Measurements from ENCODE around the gene LDLRAD4.

LDLRAD4 gene

GRCh38 chr18:13262839-13263691, 44.5 kb downstream of the LDLRAD4 start:
- H3K4me3 ChIP-seq = no peak overlapping the region
- H3K4me2 ChIP-seq = peak overlapping the region; percentile 61 to 99 (median 94)

GRCh38 chr18:13264091-13265007, 45.8 kb downstream of the LDLRAD4 start:
- Histone ChIP-seq H3K9ac (peak overlapping the region in 1 of 11 experiments; percentile 55; a peak in 1 of 22 replicates), H3K4me2 (peak overlapping the region in 9 of 11 experiments; percentile 61 to 97 (median 75); a peak in 18 of 22 replicates), H3K27ac (peak overlapping the region in 3 of 11 experiments; percentile 57 to 64 (median 57); a peak in 5 of 22 replicates), H3K4me1 (peaks cover 86 to 100% (median 100%) of the 10 kb centered on the region in 10 experiments), H3K9me3 (replicated peaks in 1 of 11) (no peaks in the 10 kb centered on the region), H3K27me3 (no peaks in the 10 kb centered on the region), H3K4me3 (no peak overlapping the region), H4K20me1 (peaks cover 0 to 92% (median 5%) of the 10 kb centered on the region in 11 experiments; a peak in 8 of 22 replicates), H3K36me3 (no peaks in the 10 kb centered on the region)
- no peak for TF ChIP-seq Cebpa-rat (IDR thresholded peaks at IDR 0.05)

More at GRCh38 chr18:13262839-13263691, 44.5 kb downstream of the LDLRAD4 start:
- H4K20me1 ChIP-seq = peaks cover 0 to 97% (median 2%) of the 10 kb centered on the region in 11 experiments; a peak in 7 of 22 replicates
- TF ChIP-seq Cebpa-rat (IDR thresholded peaks at IDR 0.05) = no peak
- peak overlapping the region in 7 of 11 experiments; percentile 8 to 56 (median 30); a peak in 7 of 22 replicates for H3K27ac ChIP-seq
- H3K27me3 ChIP-seq = no peaks in the 10 kb centered on the region
- peaks cover 86 to 100% (median 100%) of the 10 kb centered on the region in 10 experiments for H3K4me1 ChIP-seq
- H3K9ac ChIP-seq = peak overlapping the region in 3 of 11 experiments; percentile 12 to 24 (median 24); a peak in 4 of 22 replicates
- H3K36me3 ChIP-seq = no peaks in the 10 kb centered on the region
- no peaks in the 10 kb centered on the region for H3K9me3 ChIP-seq (replicated peaks in 1 of 11)

GRCh38 chr18:13265008-13265910, 46.7 kb downstream of the LDLRAD4 start:
- Histone ChIP-seq H3K4me2 (peak overlapping the region; percentile 61 to 97 (median 77)), H3K27me3 (no peaks in the 10 kb centered on the region), H3K9ac (peak overlapping the region in 4 of 11 experiments; percentile 36 to 55 (median 44); a peak in 6 of 22 replicates), H3K4me3 (no peak overlapping the region), H3K9me3 (replicated peaks in 1 of 11) (no peaks in the 10 kb centered on the region), H3K4me1 (peaks cover 86 to 100% (median 100%) of the 10 kb centered on the region in 10 experiments), H3K36me3 (0 out of 22 replicates have a peak, but pooled peaks cover 0 to 4% (median 0%) of the 10 kb centered on the region in 11 experiments), H4K20me1 (peaks cover 0 to 90% (median 5%) of the 10 kb centered on the region in 11 experiments; a peak in 8 of 22 replicates), H3K27ac (peak overlapping the region in 7 of 11 experiments; percentile 10 to 64 (median 57); a peak in 13 of 22 replicates)
- TF ChIP-seq Cebpa-rat (IDR thresholded peaks at IDR 0.05) = no peak

- Histone ChIP-seq H3K27me3 (no peaks in the 10 kb centered on the region), H3K27ac (peak overlapping the region in 7 of 11 experiments; percentile 34 to 64 (median 57); a peak in 11 of 22 replicates), H3K9me3 (replicated peaks in 1 of 11) (no peaks in the 10 kb centered on the region), H3K4me1 (peaks cover 86 to 100% (median 98%) of the 10 kb centered on the region in 10 experiments), H3K9ac (peak overlapping the region in 5 of 11 experiments; percentile 22 to 55 (median 42); a peak in 6 of 22 replicates), H3K4me3 (no peak overlapping the region), H3K36me3 (0 out of 22 replicates have a peak, but pooled peaks cover 0 to 4% (median 0%) of the 10 kb centered on the region in 11 experiments), H4K20me1 (peaks cover 0 to 87% (median 5%) of the 10 kb centered on the region in 11 experiments; a peak in 8 of 22 replicates), H3K4me2 (peak overlapping the region; percentile 61 to 97 (median 77))
- TF ChIP-seq Cebpa-rat (IDR thresholded peaks at IDR 0.05) = no peak
These were observed 47.3 kb downstream of the LDLRAD4 start for GRCh38 chr18:13265911-13266217.

- Histone ChIP-seq H3K4me1 (peaks cover 86 to 100% (median 96%) of the 10 kb centered on the region in 10 experiments), H3K36me3 (peaks cover 0 to 4% (median 0%) of the 10 kb centered on the region in 11 experiments; a peak in 2 of 22 replicates), H3K27ac (peak overlapping the region in 8 of 11 experiments; percentile 34 to 64 (median 50); a peak in 13 of 22 replicates), H3K4me3 (no peak overlapping the region), H3K9me3 (replicated peaks in 1 of 11) (no peaks in the 10 kb centered on the region), H3K27me3 (no peaks in the 10 kb centered on the region), H3K4me2 (peak overlapping the region; percentile 61 to 97 (median 77)), H3K9ac (peak overlapping the region in 6 of 11 experiments; percentile 22 to 61 (median 44); a peak in 6 of 22 replicates), H4K20me1 (peaks cover 0 to 87% (median 5%) of the 10 kb centered on the region in 11 experiments; a peak in 8 of 22 replicates)
- no peak for TF ChIP-seq Cebpa-rat (IDR thresholded peaks at IDR 0.05)
These were observed 47.9 kb downstream of the LDLRAD4 start for GRCh38 chr18:13266218-13267100.

- H4K20me1 ChIP-seq = peaks cover 0 to 82% (median 5%) of the 10 kb centered on the region in 11 experiments; a peak in 8 of 22 replicates
- no peak overlapping the region for H3K4me3 ChIP-seq
- H3K9me3 ChIP-seq (replicated peaks in 1 of 11) = no peaks in the 10 kb centered on the region
- peak overlapping the region; percentile 60 to 94 (median 75) for H3K4me2 ChIP-seq
- no peak for TF ChIP-seq Cebpa-rat (IDR thresholded peaks at IDR 0.05)
- peaks cover 76 to 100% (median 96%) of the 10 kb centered on the region in 10 experiments for H3K4me1 ChIP-seq
- peak overlapping the region in 6 of 11 experiments; percentile 11 to 59 (median 40); a peak in 5 of 22 replicates for H3K27ac ChIP-seq
- H3K36me3 ChIP-seq = peaks cover 0 to 5% (median 0%) of the 10 kb centered on the region in 11 experiments; a peak in 2 of 22 replicates
- no peaks in the 10 kb centered on the region for H3K27me3 ChIP-seq
- H3K9ac ChIP-seq = peak overlapping the region in 2 of 11 experiments; percentile 21 to 47; a peak in 1 of 22 replicates
These were observed 48.9 kb downstream of the LDLRAD4 start for GRCh38 chr18:13267431-13267873.

All from BLaER1 treated with 17β-estradiol and CSF1 and Interleukin-3, amounts not matched to agents 10 nM and 100 nM (cell line).